Activated naive CD4-positive, alpha-beta T cell treated with anti-CD3 and anti-CD28 coated beads for 36 hours (primary cell): Measurements from ENCODE around the gene PRPF19. TPM values are rescaled to one million over a fixed set of nuclear protein-coding genes. Genes with fewer than 3 reads are reported as not detected.

Source experiments
- CTCF ChIA-PET: fragments of 350-600 bp; sonication (Branson Sonifier 250); formaldehyde crosslinking; loops from one replicate; lab custom pipeline; 2021; ENCODE audit warnings: antibody characterized with exemption; lab: Charles Lee
- DNase-seq: peaks from one replicate; pipeline ENCODE4 v3.0.0-alpha.2; 2020
- H3K27ac Mint-ChIP-seq: one replicate; pipeline ENCODE4 v1.8.0; 2021; ENCODE audit warnings: mild to moderate bottlenecking, mixed read lengths
- H3K27me3 Mint-ChIP-seq: one replicate; pipeline ENCODE4 v1.8.0; 2021; ENCODE audit warnings: low read depth, mixed read lengths
- H3K36me3 Mint-ChIP-seq: one replicate; pipeline ENCODE4 v1.8.0; 2021; ENCODE audit warnings: low read depth, mixed read lengths
- H3K4me1 Mint-ChIP-seq: one replicate; pipeline ENCODE4 v1.8.0; 2021; ENCODE audit warnings: low read depth, mixed read lengths
- H3K4me3 Mint-ChIP-seq: one replicate; pipeline ENCODE4 v1.8.0; 2021; ENCODE audit warnings: mild to moderate bottlenecking, moderate library complexity, mixed read lengths
- H3K9me3 Mint-ChIP-seq: one replicate; pipeline ENCODE4 v1.8.0; 2021; ENCODE audit warnings: mixed read lengths
- intact Hi-C: fragments of 100-400 bp; cut with micrococcal nuclease; formaldehyde crosslinking; loops from one replicate; pipeline ENCODE4 v1.15.1; 2023
- total RNA-seq, 2 experiments: library from RNA; stranded (reverse); gene quantifications; one replicate each; pipeline ENCODE4 v1.2.3, GENCODE V29; 2021

The PRPF19 gene
- total RNA-seq, 2 experiments from 2014 or later: 108 to 119 TPM

DNA sequence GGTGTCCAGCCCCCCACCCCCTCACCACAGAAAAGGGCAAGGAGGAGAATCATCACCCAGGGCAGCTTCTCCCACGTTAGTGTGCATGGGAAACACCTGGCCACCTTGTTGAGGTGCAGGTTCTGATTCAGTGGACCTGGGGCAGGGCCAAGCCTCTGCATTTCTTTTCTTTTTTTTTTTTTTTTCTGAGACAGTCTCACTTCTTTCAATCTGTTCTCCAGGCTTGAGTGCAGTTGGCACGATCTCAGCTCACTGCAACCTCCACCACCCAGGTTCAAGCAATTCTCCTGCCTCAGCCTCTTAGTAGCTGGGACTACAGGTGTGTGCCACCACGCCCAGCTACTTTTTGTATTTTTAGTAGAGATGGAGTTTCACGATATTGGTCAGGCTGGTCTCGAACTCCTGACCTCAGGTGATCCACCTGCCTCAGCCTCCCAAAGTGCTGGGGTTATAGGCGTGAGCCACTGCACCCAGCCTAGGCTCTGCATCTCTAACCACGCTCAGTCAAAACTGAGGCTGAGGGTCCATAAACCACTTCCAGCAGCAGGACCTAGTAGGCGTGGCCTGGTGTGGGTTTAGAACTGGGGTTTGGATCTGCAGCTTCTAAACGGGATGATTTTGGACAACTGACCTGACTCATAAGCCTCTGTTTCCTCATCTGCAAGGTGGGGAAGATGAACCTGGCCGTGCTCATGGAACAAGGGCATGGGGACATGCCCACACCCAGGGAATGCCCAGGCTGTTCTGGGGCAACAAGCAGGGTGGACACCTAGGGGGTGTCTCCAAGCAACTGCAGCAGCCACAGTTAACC is 38.3 kb downstream of the PRPF19 start:
- DNase-seq: no peak
- intact Hi-C loops: no loop called here
- Mint-ChIP-seq H3K27me3 (no peaks in the 10 kb centered on the region), H3K36me3 (no peaks in the 10 kb centered on the region), H3K4me3 (no peak overlapping the region), H3K27ac (no peak overlapping the region), H3K9me3 (no peaks in the 10 kb centered on the region), H3K4me1 (peaks cover 3% of the 10 kb centered on the region)
- CTCF ChIA-PET: interaction anchor here (0.7 to 1.5 kb wide), 4 partner anchors 31 to 627 kb away, joined by 3 to 4 read pairs (median 4); no protein-coding TSS in a partner anchor

DNA sequence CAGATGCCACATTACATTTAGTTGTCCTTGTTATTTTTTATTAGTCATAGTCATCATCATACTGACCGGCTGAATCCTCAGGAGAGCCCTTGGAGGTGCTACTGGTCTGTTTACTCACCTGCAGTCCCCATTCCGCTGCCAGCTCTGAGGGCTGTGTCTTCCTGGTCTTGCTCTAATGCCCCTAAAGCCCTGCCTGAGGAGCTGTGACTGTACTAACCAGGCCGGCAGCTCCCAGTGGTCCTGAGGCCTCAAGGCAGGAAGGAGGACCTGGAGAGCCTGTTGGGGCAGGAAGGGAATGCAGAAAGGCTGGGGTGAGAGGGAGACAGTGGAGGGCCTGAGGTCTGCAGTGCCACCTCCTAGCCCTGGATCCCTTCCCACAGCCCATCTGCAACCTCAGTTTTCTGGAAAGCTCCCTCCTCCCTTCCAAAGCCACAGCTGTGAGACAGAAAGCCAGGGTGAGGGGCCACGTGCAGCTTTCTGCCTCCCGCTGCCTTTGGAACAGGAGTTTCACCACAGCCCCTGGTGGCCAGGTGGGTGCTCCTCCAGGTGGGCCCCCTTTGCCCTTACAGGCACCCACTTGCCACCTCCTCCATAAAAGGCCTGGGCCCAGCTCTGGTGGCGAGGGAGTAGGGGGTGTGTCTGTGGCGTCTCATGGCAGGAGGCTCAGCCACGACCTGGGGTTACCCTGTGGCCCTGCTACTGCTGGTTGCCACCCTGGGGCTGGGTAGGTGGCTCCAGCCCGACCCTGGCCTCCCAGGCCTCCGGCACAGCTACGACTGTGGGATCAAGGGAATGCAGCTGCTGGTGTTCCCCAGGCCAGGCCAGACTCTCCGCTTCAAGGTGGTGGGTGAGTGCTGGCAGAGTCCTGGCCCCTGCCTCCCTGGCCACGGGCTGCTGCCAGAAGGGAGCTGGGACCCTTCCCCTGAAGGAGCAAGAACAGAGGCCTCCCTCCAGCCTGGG is 39.2 kb downstream of the PRPF19 start, which contains the start of gene ZP1:
TSS of gene ZP1 (plus strand) at position 632 of the 960 bp plus-strand sequence. CDS start at position 652, 20 bp downstream.
- CTCF ChIA-PET: interaction anchor here (1.5 kb wide), 1 partner anchor 36 kb away, joined by 4 read pairs; no protein-coding TSS in a partner anchor
- no peak for DNase-seq
- intact Hi-C loops: no loop called here
- no peaks in the 10 kb centered on the region for H3K36me3 Mint-ChIP-seq
- H3K27me3 Mint-ChIP-seq: no peaks in the 10 kb centered on the region
- H3K27ac Mint-ChIP-seq: no peak within 1 kb of the TSS
- H3K4me3 Mint-ChIP-seq: no peak within 1 kb of the TSS
- no peaks in the 10 kb centered on the region for H3K9me3 Mint-ChIP-seq
- no peaks in the 10 kb centered on the region for H3K4me1 Mint-ChIP-seq

DNA sequence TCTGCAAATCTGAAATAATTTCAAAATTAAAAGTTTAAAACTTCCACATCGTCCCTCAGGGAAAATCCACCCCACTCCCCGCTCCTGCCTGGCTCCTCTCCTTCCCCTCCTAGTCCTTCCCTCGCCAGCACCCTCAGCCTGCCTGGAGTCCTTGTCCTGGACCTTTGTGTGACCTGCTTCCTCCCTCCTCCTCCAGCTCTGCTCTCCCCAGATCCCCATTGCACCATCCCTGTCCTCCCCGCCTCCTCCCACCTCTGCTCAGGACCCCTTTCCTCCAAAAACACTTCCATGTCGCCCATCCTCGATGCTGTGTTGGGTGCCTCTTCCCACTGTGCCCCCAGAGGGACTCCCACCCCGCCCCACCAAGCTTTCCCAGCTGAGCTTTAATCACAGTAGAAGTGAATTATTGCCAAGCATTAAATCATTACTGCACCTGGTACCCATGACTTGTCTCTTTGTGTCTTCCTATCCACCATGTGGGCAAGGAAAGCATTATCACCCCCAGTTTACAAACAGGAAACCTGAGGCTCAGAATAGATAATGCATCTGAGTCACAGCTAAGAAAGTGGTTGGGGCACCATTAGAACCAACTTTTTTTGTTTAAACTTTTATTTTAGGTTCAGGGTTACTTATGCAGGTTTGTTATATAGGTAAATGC is 41.4 kb downstream of the PRPF19 start:
- CTCF ChIA-PET: interaction anchor here (0.5 kb wide), 1 partner anchor 423 kb away, joined by 3 read pairs; no protein-coding TSS in a partner anchor
- Mint-ChIP-seq H3K4me3 (no peak overlapping the region), H3K4me1 (no peaks in the 10 kb centered on the region), H3K27ac (no peak overlapping the region), H3K9me3 (no peaks in the 10 kb centered on the region), H3K27me3 (no peaks in the 10 kb centered on the region), H3K36me3 (no peaks in the 10 kb centered on the region)
- intact Hi-C loops: no loop called here
- no peak for DNase-seq

DNA sequence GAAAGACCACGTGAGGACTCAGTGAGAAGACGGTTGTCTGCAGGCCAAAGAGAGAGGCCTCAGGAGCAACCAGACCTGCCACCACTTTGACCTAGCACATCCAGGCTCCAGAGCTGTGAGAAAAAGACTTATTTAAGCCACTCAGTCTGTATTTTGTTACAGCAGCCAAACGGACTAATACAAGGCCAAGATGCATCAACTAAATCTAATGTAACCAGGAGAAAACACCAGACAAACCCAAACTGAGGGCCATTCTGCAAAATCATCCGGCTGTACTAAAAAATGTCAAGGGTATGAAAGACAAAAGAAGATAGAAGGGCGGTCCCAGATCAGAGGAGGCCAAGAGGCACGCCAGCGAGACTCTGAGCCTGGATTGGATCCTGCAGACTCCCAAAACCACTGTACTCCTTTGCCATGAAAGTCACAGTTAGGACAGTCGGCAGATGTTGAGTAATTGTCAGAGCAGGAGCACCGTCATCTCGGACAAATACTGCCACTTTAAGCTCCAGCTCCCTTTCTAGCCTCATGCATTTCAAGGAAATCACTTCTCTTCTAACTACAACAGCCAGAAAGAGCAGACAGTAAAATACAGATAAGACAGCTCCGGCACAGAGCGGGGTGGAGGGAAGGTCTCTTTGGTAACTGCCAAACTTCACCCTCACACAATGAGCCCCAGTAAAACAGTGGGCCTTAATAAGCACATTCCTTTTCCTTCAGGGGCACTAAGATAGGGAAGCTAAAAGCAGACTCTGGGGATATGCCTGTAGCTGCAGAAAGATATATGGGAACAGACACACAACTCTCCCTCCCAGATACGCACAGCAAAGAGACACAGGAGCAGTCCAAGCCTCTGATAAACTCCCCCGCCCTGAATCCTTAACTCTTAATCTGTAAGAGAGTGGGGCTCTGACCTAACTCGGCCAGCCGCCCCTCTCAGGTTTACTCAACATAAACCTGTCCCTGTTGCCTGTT is 42.5 kb downstream of the PRPF19 start:
- Mint-ChIP-seq H3K36me3 (no peaks in the 10 kb centered on the region), H3K27ac (no peak overlapping the region), H3K9me3 (no peaks in the 10 kb centered on the region), H3K27me3 (no peaks in the 10 kb centered on the region), H3K4me1 (peaks cover 5% of the 10 kb centered on the region), H3K4me3 (no peak overlapping the region)
- CTCF ChIA-PET: interaction anchor here (1.5 to 1.7 kb wide), 2 partner anchors 24 to 32 kb away, joined by 4 to 7 read pairs; no protein-coding TSS in a partner anchor
- no peak for DNase-seq
- intact Hi-C loops: no loop called here

DNA sequence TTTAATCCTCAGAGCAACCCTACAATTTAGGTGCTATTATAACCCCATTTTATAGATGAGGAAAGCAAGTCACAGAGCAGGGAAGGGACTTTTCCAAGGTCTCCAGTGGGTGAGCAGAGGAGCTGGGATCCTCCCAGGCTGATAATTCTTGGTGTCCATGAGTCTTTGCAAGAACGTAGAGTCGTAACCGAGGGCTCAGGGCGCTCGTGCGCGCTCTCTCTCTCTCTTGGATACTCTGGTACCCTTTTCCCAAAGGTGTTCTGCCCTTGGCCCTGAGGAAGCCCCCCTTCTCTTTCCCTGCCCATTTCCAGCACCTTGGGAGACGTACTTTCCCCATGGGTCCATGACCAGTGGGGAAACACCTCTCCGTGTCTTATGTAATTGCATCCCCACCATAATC is 44.2 kb downstream of the PRPF19 start:
- peaks cover 12% of the 10 kb centered on the region for H3K4me1 Mint-ChIP-seq

DNA sequence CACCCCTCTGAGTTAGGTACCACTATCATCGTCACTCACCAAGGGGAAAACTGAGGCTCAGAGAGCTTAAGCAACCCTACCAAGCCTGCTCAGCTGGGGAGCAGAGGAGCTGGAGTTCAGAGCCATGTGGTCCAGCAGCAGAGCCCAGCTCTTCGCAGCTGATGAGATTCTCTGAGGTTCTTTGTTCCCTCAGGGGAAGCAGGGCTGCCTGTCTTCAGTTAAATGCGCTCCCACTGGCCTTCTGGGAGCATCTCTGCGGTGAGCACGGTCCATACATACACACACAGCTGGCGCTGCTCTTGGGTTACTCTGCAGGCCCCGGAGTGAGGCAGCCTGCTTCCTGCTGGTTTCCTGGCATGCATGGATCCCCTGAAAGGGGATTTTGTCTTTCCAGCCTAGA is 45.4 kb downstream of the PRPF19 start:
- Mint-ChIP-seq H3K27me3 (no peaks in the 10 kb centered on the region), H3K4me3 (no peak overlapping the region), H3K27ac (no peak overlapping the region), H3K36me3 (no peaks in the 10 kb centered on the region), H3K9me3 (no peaks in the 10 kb centered on the region), H3K4me1 (peaks cover 12% of the 10 kb centered on the region)
- intact Hi-C loops: no loop called here
- CTCF ChIA-PET: interaction anchor here (0.7 kb wide), 2 partner anchors 80 to 436 kb away, joined by 3 to 4 read pairs; no protein-coding TSS in a partner anchor
- no peak for DNase-seq

More for the DNA sequence above, 44.2 kb downstream of the PRPF19 start:
- Mint-ChIP-seq H3K9me3 (no peaks in the 10 kb centered on the region), H3K27ac (no peak overlapping the region), H3K36me3 (no peaks in the 10 kb centered on the region), H3K27me3 (no peaks in the 10 kb centered on the region), H3K4me3 (no peak overlapping the region)
- CTCF ChIA-PET: no interaction called here
- intact Hi-C loops: no loop called here
- no peak for DNase-seq

DNA sequence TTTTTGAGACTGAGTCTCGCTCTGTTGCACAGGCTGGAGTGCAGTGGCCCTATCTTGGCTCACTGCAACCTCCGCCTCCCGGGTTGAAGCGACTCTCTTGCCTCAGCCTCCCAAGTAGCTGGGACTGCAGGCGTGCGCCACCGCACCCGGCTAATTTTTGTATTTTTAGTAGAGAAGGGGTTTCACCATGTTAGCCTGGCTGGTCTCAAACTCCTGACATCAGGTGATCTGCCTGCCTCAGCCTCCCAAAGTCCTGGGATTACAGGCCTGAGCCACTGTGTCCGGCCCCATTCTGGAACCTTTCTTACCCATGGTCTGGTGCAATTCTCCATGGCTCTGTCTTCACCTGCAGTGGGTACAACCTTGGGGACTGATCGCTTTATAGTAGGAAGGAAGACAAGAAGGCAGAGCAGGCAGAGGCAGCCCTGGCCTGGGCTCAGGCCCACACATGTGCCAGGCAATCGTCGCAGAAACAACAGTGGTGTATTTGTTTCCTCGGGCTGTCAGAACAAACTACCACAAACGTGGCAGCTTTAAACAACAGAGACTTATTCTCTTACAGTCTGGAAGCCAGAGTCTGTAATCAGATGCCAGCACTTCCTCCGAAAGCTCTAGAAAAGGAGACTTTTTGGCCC is 46.7 kb downstream of the PRPF19 start:
- CTCF ChIA-PET: no interaction called here
- no peaks in the 10 kb centered on the region for H3K9me3 Mint-ChIP-seq
- intact Hi-C loops: no loop called here
- no peak overlapping the region for H3K27ac Mint-ChIP-seq
- no peak for DNase-seq
- H3K27me3 Mint-ChIP-seq: no peaks in the 10 kb centered on the region
- peaks cover 12% of the 10 kb centered on the region for H3K4me1 Mint-ChIP-seq
- no peaks in the 10 kb centered on the region for H3K36me3 Mint-ChIP-seq
- H3K4me3 Mint-ChIP-seq: no peak overlapping the region

DNA sequence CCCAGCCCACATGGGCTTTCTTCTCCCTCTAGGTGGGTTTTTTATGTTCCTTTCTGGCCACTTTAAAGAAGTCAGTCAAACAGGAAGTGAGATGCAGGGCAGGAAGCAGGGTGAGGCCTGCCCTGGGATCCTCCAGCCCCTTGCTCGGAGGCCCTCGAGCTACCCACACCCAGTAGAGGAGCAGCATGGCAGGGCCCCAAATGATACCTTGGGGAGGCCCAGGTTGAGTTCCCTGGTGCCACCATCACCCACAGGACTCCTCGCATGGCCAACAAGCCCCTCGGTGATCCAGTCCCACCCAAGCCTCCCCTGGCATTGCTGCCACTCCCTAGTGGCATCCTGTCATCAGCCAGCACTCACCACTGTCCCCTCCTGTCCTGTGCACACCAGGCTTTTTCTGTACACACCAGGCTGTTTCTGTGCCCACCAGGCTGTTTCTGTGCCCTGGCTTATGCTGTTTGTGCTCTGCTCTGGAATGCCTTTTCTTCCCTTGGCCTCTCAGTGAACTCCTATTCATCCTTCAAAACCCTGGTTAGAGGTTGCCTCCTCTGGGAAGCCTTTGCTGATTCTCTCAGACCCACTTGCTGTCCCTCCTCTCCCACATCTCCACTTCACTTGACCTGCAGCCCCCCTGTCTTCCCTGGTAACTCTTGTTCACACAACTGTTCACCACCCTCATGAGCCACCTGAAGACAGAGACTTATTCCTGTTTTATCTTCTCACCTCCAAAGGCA is 47.5 kb downstream of the PRPF19 start:
- Mint-ChIP-seq H3K27me3 (no peaks in the 10 kb centered on the region), H3K4me1 (peaks cover 12% of the 10 kb centered on the region), H3K27ac (no peak overlapping the region), H3K36me3 (peaks cover under 1% of the 10 kb centered on the region), H3K9me3 (no peaks in the 10 kb centered on the region), H3K4me3 (no peak overlapping the region)
- DNase-seq: no peak
- intact Hi-C loops: no loop called here
- CTCF ChIA-PET: no interaction called here

DNA sequence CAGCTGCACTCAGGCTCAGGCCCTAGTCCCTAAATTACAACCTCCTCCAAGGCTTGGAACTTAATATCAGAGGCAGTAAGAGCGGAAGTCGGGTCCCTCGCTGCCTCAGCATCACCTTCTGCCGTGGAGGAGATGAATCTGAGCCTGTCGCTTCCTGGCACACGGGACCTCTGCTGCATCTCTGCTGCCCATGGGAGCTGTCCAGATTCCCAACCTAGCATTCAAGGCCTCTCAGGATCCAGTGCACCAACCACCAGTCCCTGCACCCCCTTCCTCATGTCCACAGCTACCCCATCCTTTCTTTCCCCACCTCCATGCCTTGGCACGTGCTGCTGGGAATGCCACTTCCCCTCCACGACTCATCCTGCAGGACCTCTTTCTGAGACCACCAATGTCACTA is 48.1 kb downstream of the PRPF19 start:
- DNase-seq: no peak
- CTCF ChIA-PET: interaction anchor here (1.0 kb wide), 1 partner anchor 397 kb away, joined by 3 read pairs; no protein-coding TSS in a partner anchor
- no peaks in the 10 kb centered on the region for H3K27me3 Mint-ChIP-seq
- H3K27ac Mint-ChIP-seq: no peak overlapping the region
- H3K4me3 Mint-ChIP-seq: no peak overlapping the region
- intact Hi-C loops: no loop called here
- H3K9me3 Mint-ChIP-seq: no peaks in the 10 kb centered on the region
- peaks cover 3% of the 10 kb centered on the region for H3K36me3 Mint-ChIP-seq
- peaks cover 12% of the 10 kb centered on the region for H3K4me1 Mint-ChIP-seq
